HEK293 (cell line): Measurements from ENCODE around the gene PPRC1.

Experiments
- BCL6B ChIP-seq: fragments of 450-650 bp; formaldehyde crosslinking; IDR thresholded peaks from 2 replicates; pipeline ENCODE4 v1.5.1; 2017; ENCODE audit warnings: missing biosample characterization, missing genetic modification characterization
- INSM2 ChIP-seq: fragments of 450-650 bp; formaldehyde crosslinking; IDR thresholded peaks from 2 replicates; pipeline ENCODE4 v1.5.1; 2016; ENCODE audit warnings: missing biosample characterization, missing genetic modification characterization
- KLF16 ChIP-seq: fragments of 450-650 bp; formaldehyde crosslinking; IDR thresholded peaks from 2 replicates; pipeline ENCODE4 v1.5.1; 2017; ENCODE audit warnings: missing biosample characterization, missing genetic modification characterization
- OSR2 ChIP-seq: fragments of 450-650 bp; formaldehyde crosslinking; IDR thresholded peaks from 2 replicates; pipeline ENCODE4 v1.5.1; 2016; ENCODE audit warnings: missing biosample characterization, missing genetic modification characterization
- REPIN1 ChIP-seq: fragments of 450-650 bp; formaldehyde crosslinking; IDR thresholded peaks from 2 replicates; pipeline ENCODE4 v1.5.1; 2017; ENCODE audit warnings: missing biosample characterization, missing genetic modification characterization, low read depth
- SP3 ChIP-seq: fragments of 450-650 bp; formaldehyde crosslinking; IDR thresholded peaks from 2 replicates; pipeline ENCODE4 v1.5.1; 2016; ENCODE audit warnings: missing biosample characterization, missing genetic modification characterization
- TRIM28 ChIP-seq: IDR thresholded peaks from 2 replicates; pipeline ENCODE4 v1.6.1; 2011; ENCODE audit warnings: low read length, control low read depth, borderline replicate concordance
- TSHZ1 ChIP-seq: fragments of 450-650 bp; formaldehyde crosslinking; IDR thresholded peaks from 2 replicates; pipeline ENCODE4 v1.5.1; 2016; ENCODE audit warnings: missing biosample characterization, missing genetic modification characterization, borderline replicate concordance
- ZBTB10 ChIP-seq: fragments of 450-650 bp; formaldehyde crosslinking; IDR thresholded peaks from 2 replicates; pipeline ENCODE4 v1.5.1; 2016; ENCODE audit warnings: missing biosample characterization, missing genetic modification characterization
- ZBTB17 ChIP-seq: fragments of 450-650 bp; formaldehyde crosslinking; IDR thresholded peaks from 2 replicates; pipeline ENCODE4 v1.5.1; 2016; ENCODE audit warnings: missing biosample characterization, missing genetic modification characterization
- ZBTB7A ChIP-seq: fragments of 450-650 bp; formaldehyde crosslinking; IDR thresholded peaks from 2 replicates; pipeline ENCODE4 v1.5.1; 2016; ENCODE audit warnings: low read depth, missing biosample characterization, missing genetic modification characterization
- ZBTB8A ChIP-seq: fragments of 450-650 bp; formaldehyde crosslinking; IDR thresholded peaks from 2 replicates; pipeline ENCODE4 v1.5.1; 2016; ENCODE audit warnings: missing biosample characterization, missing genetic modification characterization
- ZNF132 ChIP-seq: fragments of 450-650 bp; formaldehyde crosslinking; IDR thresholded peaks from 2 replicates; pipeline ENCODE4 v1.5.1; 2017; ENCODE audit warnings: missing biosample characterization, missing genetic modification characterization, borderline replicate concordance
- ZNF221 ChIP-seq: fragments of 450-650 bp; formaldehyde crosslinking; IDR thresholded peaks from 2 replicates; pipeline ENCODE4 v1.5.1; 2017; ENCODE audit warnings: missing biosample characterization, missing genetic modification characterization, borderline replicate concordance
- ZNF223 ChIP-seq: fragments of 450-650 bp; formaldehyde crosslinking; IDR thresholded peaks from 2 replicates; pipeline ENCODE4 v1.5.1; 2016; ENCODE audit warnings: missing biosample characterization, missing genetic modification characterization
- ZNF266 ChIP-seq: fragments of 450-650 bp; formaldehyde crosslinking; IDR thresholded peaks from 2 replicates; pipeline ENCODE4 v1.5.1; 2016; ENCODE audit warnings: missing biosample characterization, missing genetic modification characterization, low read depth
- ZNF280C ChIP-seq: fragments of 450-650 bp; formaldehyde crosslinking; IDR thresholded peaks from 2 replicates; pipeline ENCODE4 v1.5.1; 2016; ENCODE audit warnings: missing biosample characterization, missing genetic modification characterization
- ZNF416 ChIP-seq: fragments of 450-650 bp; formaldehyde crosslinking; IDR thresholded peaks from 2 replicates; pipeline ENCODE4 v1.5.1; 2016; ENCODE audit warnings: missing biosample characterization, missing genetic modification characterization
- ZNF501 ChIP-seq: fragments of 450-650 bp; formaldehyde crosslinking; IDR thresholded peaks from 2 replicates; pipeline ENCODE4 v1.5.1; 2016; ENCODE audit warnings: missing biosample characterization, missing genetic modification characterization
- ZNF561 ChIP-seq: fragments of 450-650 bp; IDR thresholded peaks from 2 replicates; pipeline ENCODE4 v1.5.1; 2018; ENCODE audit warnings: missing biosample characterization, missing genetic modification characterization, borderline replicate concordance
- ZNF571 ChIP-seq: fragments of 450-650 bp; formaldehyde crosslinking; IDR thresholded peaks from 2 replicates; pipeline ENCODE4 v1.5.0; 2017; ENCODE audit warnings: missing biosample characterization, missing genetic modification characterization
- ZNF624 ChIP-seq: fragments of 450-650 bp; formaldehyde crosslinking; IDR thresholded peaks from 2 replicates; pipeline ENCODE4 v1.5.1; 2017; ENCODE audit warnings: missing biosample characterization, missing genetic modification characterization
- ZNF658 ChIP-seq: fragments of 450-650 bp; formaldehyde crosslinking; IDR thresholded peaks from 2 replicates; pipeline ENCODE4; 2016; ENCODE audit warnings: missing biosample characterization, missing genetic modification characterization
- ZNF692 ChIP-seq: fragments of 450-650 bp; formaldehyde crosslinking; IDR thresholded peaks from 2 replicates; pipeline ENCODE4 v1.5.1; 2016; ENCODE audit warnings: missing biosample characterization, missing genetic modification characterization
- ZNF792 ChIP-seq: fragments of 450-650 bp; formaldehyde crosslinking; IDR thresholded peaks from 2 replicates; pipeline ENCODE4 v1.5.1; 2016; ENCODE audit warnings: missing biosample characterization, missing genetic modification characterization
- ZSCAN30 ChIP-seq: fragments of 450-650 bp; IDR thresholded peaks from 2 replicates; pipeline ENCODE4 v1.5.1; 2018; ENCODE audit warnings: missing biosample characterization, mild to moderate bottlenecking, missing genetic modification characterization, moderate library complexity

PPRC1 gene

GRCh38 chr10:102114861-102115618 lies 17.8 kb upstream of the PPRC1 start (continued):
- TF ChIP-seq ZNF658 (tag by site-specific recombination) (no peak), ZNF223 (tag by site-specific recombination) (no peak), ZBTB8A (peak; percentile 15; the same call in 1 of the 2 replicates), KLF16 (peak; percentile 94), REPIN1 (no peak), INSM2 (tag by site-specific recombination) (no peak), ZNF132 (tag by site-specific recombination) (no peak), ZNF416 (tag by site-specific recombination) (no peak), ZNF266 (tag by site-specific recombination) (no peak), ZNF624 (no peak), ZNF571 (tag by site-specific recombination) (no peak), ZBTB17 (tag by site-specific recombination) (peak; percentile 89), SP3 (tag by site-specific recombination) (peak; percentile 97), ZBTB7A (no peak), ZNF692 (peak; percentile 52), ZNF501 (no peak), TRIM28 (no peak), OSR2 (tag by site-specific recombination) (no peak), ZNF280C (tag by site-specific recombination) (no peak), ZNF792 (tag by site-specific recombination) (no peak), ZBTB10 (tag by site-specific recombination) (no peak), TSHZ1 (tag by site-specific recombination) (no peak), ZNF221 (tag by site-specific recombination) (no peak), ZNF561 (tag by site-specific recombination) (no peak), ZSCAN30 (tag by site-specific recombination) (no peak), BCL6B (tag by site-specific recombination) (no peak)
